HS-5 (cell line): Measurements from ENCODE around the gene KDM3B.
"Not testable (repeated sequence)": the region's sequence is repeated elsewhere in the genome, so short reads cannot be mapped to it uniquely, and the experiment has no call there.

Source experiments
- DNase-seq: peaks from one replicate; pipeline ENCODE4 v3.0.0-alpha.2; 2012; ENCODE audit warnings: low read depth

Gene KDM3B

GRCh38 chr5:138466900-138467710, 114.6 kb downstream of the KDM3B start:
- no peak for DNase-seq

GRCh38 chr5:138467711-138468132, 115.2 kb downstream of the KDM3B start:
- DNase-seq = no peak

GRCh38 chr5:138468133-138468965, 115.9 kb downstream of the KDM3B start:
- no peak for DNase-seq

GRCh38 chr5:138468966-138469539, 116.6 kb downstream of the KDM3B start:
- no peak for DNase-seq

- no peak for DNase-seq
These were observed 117.2 kb downstream of the KDM3B start for GRCh38 chr5:138469540-138470321.

GRCh38 chr5:138470322-138471051, 118.0 kb downstream of the KDM3B start:
- no peak for DNase-seq

- no peak for DNase-seq
These were observed 118.5 kb downstream of the KDM3B start for GRCh38 chr5:138471052-138471361.

GRCh38 chr5:138472353-138472752, 119.9 kb downstream of the KDM3B start:
- no peak for DNase-seq

- DNase-seq = not testable (repeated sequence)
These were observed 120.7 kb downstream of the KDM3B start for GRCh38 chr5:138473151-138473550.

- DNase-seq = no peak
These were observed 124.4 kb downstream of the KDM3B start for GRCh38 chr5:138476918-138477317.

GRCh38 chr5:138482638-138483037, 130.2 kb downstream of the KDM3B start:
- no peak for DNase-seq
